Measurements from ENCODE around the gene FETUB.

DNA sequence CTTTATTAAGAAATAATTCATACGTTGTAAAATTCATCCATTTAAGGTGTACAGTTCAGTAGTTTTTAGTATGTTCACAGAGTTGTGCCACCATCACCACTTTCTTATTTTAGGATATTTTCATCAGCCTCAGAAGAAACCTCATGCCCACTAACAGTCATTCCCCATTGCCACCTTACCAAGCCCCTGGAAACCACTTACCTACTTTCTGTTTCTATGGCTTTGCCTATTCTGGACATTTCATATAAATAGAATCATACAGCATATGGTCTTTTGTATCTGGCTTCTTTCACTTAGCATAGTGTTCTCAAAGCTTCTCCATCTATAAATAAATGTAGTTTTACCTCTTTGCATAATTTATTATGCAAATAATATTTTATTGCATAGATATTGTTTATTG lies 6.6 kb downstream of the FETUB start:
- TF ChIP-seq EZH2 (IDR thresholded peaks at IDR 0.05; ENCODE audit: borderline replicate concordance, low read depth, low read length, severe bottlenecking), result no peak
- TF ChIP-seq, protein P1, sequence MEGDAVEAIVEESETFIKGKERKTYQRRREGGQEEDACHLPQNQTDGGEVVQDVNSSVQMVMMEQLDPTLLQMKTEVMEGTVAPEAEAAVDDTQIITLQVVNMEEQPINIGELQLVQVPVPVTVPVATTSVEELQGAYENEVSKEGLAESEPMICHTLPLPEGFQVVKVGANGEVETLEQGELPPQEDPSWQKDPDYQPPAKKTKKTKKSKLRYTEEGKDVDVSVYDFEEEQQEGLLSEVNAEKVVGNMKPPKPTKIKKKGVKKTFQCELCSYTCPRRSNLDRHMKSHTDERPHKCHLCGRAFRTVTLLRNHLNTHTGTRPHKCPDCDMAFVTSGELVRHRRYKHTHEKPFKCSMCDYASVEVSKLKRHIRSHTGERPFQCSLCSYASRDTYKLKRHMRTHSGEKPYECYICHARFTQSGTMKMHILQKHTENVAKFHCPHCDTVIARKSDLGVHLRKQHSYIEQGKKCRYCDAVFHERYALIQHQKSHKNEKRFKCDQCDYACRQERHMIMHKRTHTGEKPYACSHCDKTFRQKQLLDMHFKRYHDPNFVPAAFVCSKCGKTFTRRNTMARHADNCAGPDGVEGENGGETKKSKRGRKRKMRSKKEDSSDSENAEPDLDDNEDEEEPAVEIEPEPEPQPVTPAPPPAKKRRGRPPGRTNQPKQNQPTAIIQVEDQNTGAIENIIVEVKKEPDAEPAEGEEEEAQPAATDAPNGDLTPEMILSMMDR (IDR thresholded peaks at IDR 0.05; ENCODE audit: borderline replicate concordance, extremely low read depth, low read length, poor library complexity, severe bottlenecking), result no peak

All from DND-41 (cell line).